B cell (primary cell): ENCODE results near the gene DCDC2B. TPM values are rescaled to one million over a fixed set of nuclear protein-coding genes. Genes with fewer than 3 reads are reported as not detected.

Experiments used
- ATAC-seq: fragments of 200-7000 bp; cut with Tn5 transposase; one replicate; pipeline ENCODE4 v1.10.0; 2021; ENCODE audit warnings: low read depth, mild to moderate bottlenecking, moderate number of reproducible peaks, moderate library complexity
- CTCF ChIA-PET: fragments of 350-600 bp; sonication (Branson Sonifier 250); formaldehyde crosslinking; loops from one replicate; lab custom pipeline; 2021; ENCODE audit warnings: antibody characterized with exemption, inconsistent platforms; lab: Charles Lee
- POLR2A ChIA-PET: fragments of 350-600 bp; sonication (Branson Sonifier 250); formaldehyde crosslinking; loops from one replicate; lab custom pipeline; 2021; ENCODE audit warnings: antibody characterized with exemption; lab: Charles Lee
- DNase-seq: peaks from one replicate; pipeline ENCODE4 v3.0.0; 2013
- H2AFZ ChIP-seq: 2 replicates; pipeline ENCODE4 v1.6.1; 2012; ENCODE audit warnings: mild to moderate bottlenecking, low read depth, low read length; ENCODE audit not compliant: insufficient read depth, poor library complexity, severe bottlenecking
- H3K27ac ChIP-seq, 2 donors: 1 replicate in 1 of 2; 2 replicates in 1 of 2; pipeline ENCODE4 v1.5.1; 2012 to 2013; ENCODE audit warnings: low read length in 2 of 2, mild to moderate bottlenecking in 2 of 2, moderate library complexity in 1 of 2
- H3K27me3 ChIP-seq, 4 experiments: fragments of 200-600 bp in 1 of 4; sonication (generic) in 1 of 4; replicated peaks in 1 of 4; 1 replicate in 2 of 4; 2 replicates in 2 of 4; pipeline versions ENCODE4 v1.6.1 to v1.7.0; 2013 to 2016; ENCODE audit warnings: low read length in 3 of 4, mild to moderate bottlenecking in 2 of 4, mixed read lengths in 1 of 4, moderate library complexity in 1 of 4; ENCODE audit not compliant: insufficient read depth in 4 of 4, control insufficient read depth in 3 of 4; ENCODE audit errors: control extremely low read depth in 1 of 4
- H3K36me3 ChIP-seq, 2 experiments: replicated peaks in 1 of 2; 1 replicate in 1 of 2; 2 replicates in 1 of 2; pipeline versions ENCODE4 v1.6.1 to v1.7.1; 2013; ENCODE audit warnings: low read length in 1 of 2; ENCODE audit not compliant: insufficient read depth in 2 of 2, control insufficient read depth in 1 of 2; ENCODE audit errors: control extremely low read depth in 1 of 2, extremely low read depth in 1 of 2
- H3K4me1 ChIP-seq, 2 donors: fragments of 200-600 bp in 1 of 2; sonication (generic) in 1 of 2; 1 replicate in 1 of 2; 2 replicates in 1 of 2; pipeline versions ENCODE4 v1.5.1 to v1.6.1; 2013 to 2017; ENCODE audit warnings: low read length in 2 of 2; ENCODE audit not compliant: control insufficient read depth in 2 of 2, insufficient read depth in 2 of 2
- H3K4me2 ChIP-seq: replicated peaks from 2 replicates; pipeline ENCODE3; 2012; ENCODE audit warnings: mild to moderate bottlenecking, low read depth, low read length; ENCODE audit not compliant: poor library complexity, severe bottlenecking
- H3K4me3 ChIP-seq, 5 experiments: fragments of 200-600 bp in 1 of 5; sonication (generic) in 1 of 5; 1 replicate in 3 of 5; 2 replicates in 2 of 5; pipeline versions ENCODE4 v1.5.1 to v1.7.0; 2011 to 2016; ENCODE audit warnings: low read length in 4 of 5, mild to moderate bottlenecking in 4 of 5, low read depth in 2 of 5, control low read depth in 1 of 5, moderate library complexity in 1 of 5; ENCODE audit not compliant: insufficient read depth in 1 of 5; ENCODE audit errors: control extremely low read depth in 1 of 5, extremely low read depth in 1 of 5
- H3K79me2 ChIP-seq: fragments of 200-600 bp; sonication (generic); one replicate; pipeline ENCODE4 v1.6.0; 2016; ENCODE audit warnings: low read length; ENCODE audit not compliant: control insufficient read depth, insufficient read depth
- H3K9ac ChIP-seq: fragments of 200-600 bp; sonication (generic); 2 replicates; pipeline ENCODE4 v1.6.1; 2017; ENCODE audit warnings: mild to moderate bottlenecking, low read length, moderate library complexity
- H3K9me3 ChIP-seq, 3 donors: one replicate each; pipeline versions ENCODE4 v1.6.1 to v1.7.1; 2013; ENCODE audit warnings: low read length in 2 of 3; ENCODE audit not compliant: control insufficient read depth in 2 of 3, insufficient read depth in 1 of 3; ENCODE audit errors: control extremely low read depth in 1 of 3
- H4K20me1 ChIP-seq: 2 replicates; pipeline ENCODE4 v1.6.0; 2012; ENCODE audit warnings: mild to moderate bottlenecking, low read length; ENCODE audit not compliant: insufficient read depth, control insufficient read depth, poor library complexity, severe bottlenecking
- H3K27ac Mint-ChIP-seq: one replicate; pipeline ENCODE4 v1.8.0; 2021; ENCODE audit warnings: mixed read lengths
- H3K27me3 Mint-ChIP-seq: one replicate; pipeline ENCODE4 v1.8.0; 2021; ENCODE audit warnings: mixed read lengths
- H3K4me1 Mint-ChIP-seq: one replicate; pipeline ENCODE4 v1.8.0; 2021; ENCODE audit warnings: mixed read lengths
- H3K4me3 Mint-ChIP-seq: one replicate; pipeline ENCODE4 v1.8.0; 2021; ENCODE audit warnings: mixed read lengths
- H3K9me3 Mint-ChIP-seq: one replicate; pipeline ENCODE4 v1.8.0; 2022; ENCODE audit warnings: mixed read lengths; ENCODE audit not compliant: insufficient read depth
- EZH2 ChIP-seq: IDR thresholded peaks from 2 replicates; pipeline ENCODE4 v1.6.1; 2012; ENCODE audit warnings: borderline replicate concordance, low read depth, mild to moderate bottlenecking, moderate library complexity, low read length; ENCODE audit not compliant: insufficient read depth, poor library complexity, severe bottlenecking
- WGBS: methylation state at CpG from one replicate; pipeline ENCODE4 v1.1.5; 2013; ENCODE audit warnings: missing lambda C conversion rate; ENCODE audit not compliant: insufficient coverage; 5-methylcytosine and 5-hydroxymethylcytosine counted together
- intact Hi-C: fragments of 100-400 bp; cut with micrococcal nuclease; formaldehyde crosslinking; loops from one replicate; pipeline ENCODE4 v1.10.0; 2022
- polyA plus RNA-seq: library from polyadenylated mRNA; depleted of rRNA; stranded (reverse); fragments of >200 nt; gene quantifications from 2 replicates; pipeline ENCODE4 v1.2.3, GENCODE V29; 2012
- total RNA-seq, 2 donors: library from RNA; stranded (reverse); fragments of 120-200 nt in 1 of 2; gene quantifications; 1 replicate in 1 of 2; 2 replicates in 1 of 2; pipeline versions ENCODE4 v1.2.3 to v1.2.4, GENCODE V29; 2013 to 2022
- TF ChIP-seq, protein P1 (sequence below): fragments of 200-600 bp; IDR thresholded peaks from one replicate; pipeline ENCODE4 v1.8.0; 2022; ENCODE audit warnings: antibody characterized with exemption, mild to moderate bottlenecking

DCDC2B gene
- total and polyA plus RNA-seq, 2 donors (not counting 1 experiment from before 2014, with no cell fraction given): not detected

DNA sequence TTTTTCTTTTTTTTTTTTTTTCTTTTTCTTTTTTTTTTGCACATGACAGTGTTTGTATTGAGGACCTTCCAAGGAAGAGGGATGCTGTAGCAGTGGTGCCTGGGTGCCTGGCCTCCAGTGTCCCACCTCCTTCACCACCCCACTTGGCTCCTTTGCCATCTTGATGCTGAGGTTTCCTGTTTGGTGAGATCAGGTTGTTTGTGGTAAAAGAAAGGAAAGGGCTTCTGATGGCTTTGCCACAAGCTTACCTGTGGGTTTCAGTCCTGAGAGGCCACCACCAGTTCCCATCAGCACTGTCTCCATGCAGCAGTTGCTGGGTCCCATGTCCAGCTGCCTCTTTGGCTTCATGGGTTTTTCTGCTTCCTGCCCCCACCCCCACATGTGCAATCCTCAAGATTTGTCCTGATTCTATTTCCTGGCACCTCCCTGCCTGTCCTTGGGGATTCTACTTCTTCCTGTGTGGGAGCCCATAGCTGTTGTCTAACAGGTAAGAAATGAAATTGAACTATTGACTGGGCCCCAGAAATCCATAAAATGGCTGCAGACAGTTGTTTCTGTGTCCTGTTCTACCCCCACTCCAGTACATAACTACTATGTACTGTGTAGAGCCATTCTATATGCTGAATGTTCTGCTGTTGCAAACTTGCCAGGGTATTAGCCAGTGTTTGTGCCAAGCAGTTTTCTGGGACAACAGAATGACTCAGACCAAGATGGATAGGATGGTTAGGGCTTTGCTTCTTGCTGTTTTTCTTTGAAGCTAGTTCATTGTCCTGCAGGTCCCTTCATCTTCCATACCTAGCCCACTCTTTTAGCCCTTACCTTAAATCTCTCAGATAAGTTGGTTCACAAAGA is 12.7 kb upstream of the DCDC2B start:
- no peaks in the 10 kb centered on the region for H3K27me3 ChIP-seq
- no peak overlapping the region for H3K9ac ChIP-seq
- Mint-ChIP-seq H3K27ac (peak overlapping the region; percentile 24), H3K4me1 (peaks cover 9% of the 10 kb centered on the region), H3K4me3 (no peak overlapping the region), H3K9me3 (no peaks in the 10 kb centered on the region), H3K27me3 (no peaks in the 10 kb centered on the region)
- H3K4me1 ChIP-seq: peaks cover 0 to 18% of the 10 kb centered on the region in 2 donors
- TF ChIP-seq, protein P1, sequence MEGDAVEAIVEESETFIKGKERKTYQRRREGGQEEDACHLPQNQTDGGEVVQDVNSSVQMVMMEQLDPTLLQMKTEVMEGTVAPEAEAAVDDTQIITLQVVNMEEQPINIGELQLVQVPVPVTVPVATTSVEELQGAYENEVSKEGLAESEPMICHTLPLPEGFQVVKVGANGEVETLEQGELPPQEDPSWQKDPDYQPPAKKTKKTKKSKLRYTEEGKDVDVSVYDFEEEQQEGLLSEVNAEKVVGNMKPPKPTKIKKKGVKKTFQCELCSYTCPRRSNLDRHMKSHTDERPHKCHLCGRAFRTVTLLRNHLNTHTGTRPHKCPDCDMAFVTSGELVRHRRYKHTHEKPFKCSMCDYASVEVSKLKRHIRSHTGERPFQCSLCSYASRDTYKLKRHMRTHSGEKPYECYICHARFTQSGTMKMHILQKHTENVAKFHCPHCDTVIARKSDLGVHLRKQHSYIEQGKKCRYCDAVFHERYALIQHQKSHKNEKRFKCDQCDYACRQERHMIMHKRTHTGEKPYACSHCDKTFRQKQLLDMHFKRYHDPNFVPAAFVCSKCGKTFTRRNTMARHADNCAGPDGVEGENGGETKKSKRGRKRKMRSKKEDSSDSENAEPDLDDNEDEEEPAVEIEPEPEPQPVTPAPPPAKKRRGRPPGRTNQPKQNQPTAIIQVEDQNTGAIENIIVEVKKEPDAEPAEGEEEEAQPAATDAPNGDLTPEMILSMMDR: no peak
- no peak for TF ChIP-seq EZH2
- H3K27ac ChIP-seq: no peak overlapping the region
- ChIA-PET POLR2A (interaction anchor here (0.7 kb wide), 1 partner anchor 20 kb away, joined by 5 read pairs; no protein-coding TSS in a partner anchor), CTCF (interaction anchor here (0.8 to 1.2 kb wide), 2 partner anchors 88 to 159 kb away, joined by 3 read pairs; partner anchors contain the start of gene KPNA6)
- intact Hi-C loops: no loop called here
- H3K4me2 ChIP-seq: no peak overlapping the region
- no peaks in the 10 kb centered on the region for H3K9me3 ChIP-seq
- DNase-seq: no peak
- ATAC-seq: no peak
- H3K4me3 ChIP-seq: no peak overlapping the region
- peaks cover 4 to 57% of the 10 kb centered on the region in 2 experiments for H3K36me3 ChIP-seq
- H4K20me1 ChIP-seq: no peaks in the 10 kb centered on the region
- H2AFZ ChIP-seq: no peak overlapping the region
- H3K79me2 ChIP-seq: no peaks in the 10 kb centered on the region

DNA sequence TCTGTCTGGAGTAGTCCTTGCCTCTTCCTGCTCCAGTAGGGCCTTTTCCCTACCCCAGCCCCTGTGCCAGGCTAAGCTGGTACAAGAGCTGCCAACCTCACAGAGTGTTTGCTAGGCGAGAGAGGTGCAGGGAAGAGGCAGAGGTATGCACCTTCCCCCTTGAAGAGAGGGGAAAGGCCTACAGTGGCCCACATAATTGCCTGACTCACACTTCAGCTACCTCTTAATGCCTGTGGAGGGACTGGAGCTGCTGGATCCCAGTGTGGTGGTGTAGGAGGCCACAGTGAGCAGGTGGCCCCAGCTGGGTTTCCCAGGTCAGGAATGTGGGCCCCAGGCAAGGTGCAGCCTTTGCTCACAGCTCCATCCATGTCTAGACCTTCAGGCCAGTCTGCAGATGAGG is 11.8 kb upstream of the DCDC2B start:
- no peaks in the 10 kb centered on the region for H4K20me1 ChIP-seq
- Mint-ChIP-seq H3K27ac (peak overlapping the region; percentile 24), H3K27me3 (no peaks in the 10 kb centered on the region), H3K4me1 (peaks cover 18% of the 10 kb centered on the region), H3K4me3 (no peak overlapping the region), H3K9me3 (no peaks in the 10 kb centered on the region)
- CTCF ChIA-PET: interaction anchor here (0.8 to 1.2 kb wide), 3 partner anchors 18 to 158 kb away, joined by 3 to 8 read pairs (median 3); partner anchors contain the start of gene KPNA6
- H3K36me3 ChIP-seq: peaks cover 4 to 48% of the 10 kb centered on the region in 2 experiments
- no peak overlapping the region for H3K4me3 ChIP-seq
- H3K27ac ChIP-seq: no peak overlapping the region
- TF ChIP-seq, protein P1: no peak
- no peak for TF ChIP-seq EZH2
- POLR2A ChIA-PET: no interaction called here
- H3K27me3 ChIP-seq: no peaks in the 10 kb centered on the region
- no peak for ATAC-seq
- H3K9ac ChIP-seq: no peak overlapping the region
- no CpG with 5 or more reads among the region's 1 CpG for WGBS
- DNase-seq: no peak
- intact Hi-C loops: no loop called here
- no peaks in the 10 kb centered on the region for H3K79me2 ChIP-seq
- H3K9me3 ChIP-seq: no peaks in the 10 kb centered on the region
- no peak overlapping the region for H3K4me2 ChIP-seq
- H2AFZ ChIP-seq: no peak overlapping the region
- peaks cover 8 to 26% of the 10 kb centered on the region in 2 donors for H3K4me1 ChIP-seq
